ENCODE data around the gene USP28.

USP28 gene

DNA sequence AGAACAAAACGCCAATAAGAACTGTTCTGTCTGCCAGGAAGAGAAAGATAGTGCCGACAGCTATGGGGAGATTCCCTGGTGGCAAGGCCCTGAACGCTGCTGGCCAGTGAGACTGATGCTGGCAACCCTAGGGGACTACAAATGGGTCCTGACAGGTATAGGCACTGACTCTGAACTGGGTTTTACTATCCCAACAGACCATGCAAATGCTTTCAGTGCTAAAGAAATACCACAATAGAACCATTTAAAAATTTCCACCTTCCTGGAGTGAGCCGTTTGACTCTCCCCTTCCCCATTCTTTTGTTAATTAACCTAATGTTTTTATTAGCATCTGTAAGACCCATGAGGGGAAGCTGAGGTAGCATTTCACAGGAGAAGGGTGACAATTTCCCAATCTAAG is 25.7 kb downstream of the USP28 start:
- no peak overlapping the region for H3K9ac ChIP-seq (ENCODE audit: low read depth, low read length, poor library complexity, severe bottlenecking)
- peaks cover 8% of the 10 kb centered on the region for H3K4me1 ChIP-seq (ENCODE audit: insufficient read depth, low read length, poor library complexity, severe bottlenecking)
- H3K4me2 ChIP-seq (ENCODE audit: low read depth, low read length, poor library complexity, severe bottlenecking) = no peak overlapping the region
- peaks cover 68% of the 10 kb centered on the region; the same call in 1 of the 2 replicates for H3K36me3 ChIP-seq (ENCODE audit: insufficient read depth, low read length)
- H3K9me3 ChIP-seq (ENCODE audit: insufficient read depth, low read depth, low read length) = no peaks in the 10 kb centered on the region
- no peaks in the 10 kb centered on the region for H4K20me1 ChIP-seq (ENCODE audit: insufficient read depth, low read length, poor library complexity, severe bottlenecking)
- no peaks in the 10 kb centered on the region for H3F3A ChIP-seq (ENCODE audit: low read depth)
- H2AFZ ChIP-seq (ENCODE audit: low read length) = no peak overlapping the region
- H3K9me2 ChIP-seq (replicated peaks; ENCODE audit: low read depth, low read length) = no peaks in the 10 kb centered on the region
- TF ChIP-seq CTCF (conservative IDR thresholded peaks at IDR 0.05; ENCODE audit: low read length) = no peak
- no peaks in the 10 kb centered on the region for H3K27me3 ChIP-seq (ENCODE audit: insufficient read depth, low read length, poor library complexity, severe bottlenecking)
- H3K79me2 ChIP-seq (ENCODE audit: insufficient read depth, low read length) = no peaks in the 10 kb centered on the region
- no peak overlapping the region for H3K4me3 ChIP-seq (ENCODE audit: low read length, poor library complexity, severe bottlenecking)

GRCh38 chr11:113847580-113847979 is 27.8 kb downstream of the USP28 start:
- Histone ChIP-seq H3K4me1 (ENCODE audit: insufficient read depth, low read length, poor library complexity, severe bottlenecking) (peaks cover 8% of the 10 kb centered on the region), H3K79me2 (ENCODE audit: insufficient read depth, low read length) (no peaks in the 10 kb centered on the region), H3K4me3 (ENCODE audit: low read length, poor library complexity, severe bottlenecking) (no peak overlapping the region), H3K9me3 (ENCODE audit: insufficient read depth, low read depth, low read length) (no peaks in the 10 kb centered on the region), H3K9me2 (replicated peaks; ENCODE audit: low read depth, low read length) (no peaks in the 10 kb centered on the region), H3F3A (ENCODE audit: low read depth) (no peaks in the 10 kb centered on the region), H4K20me1 (ENCODE audit: insufficient read depth, low read length, poor library complexity, severe bottlenecking) (no peaks in the 10 kb centered on the region), H3K4me2 (ENCODE audit: low read depth, low read length, poor library complexity, severe bottlenecking) (no peak overlapping the region), H3K27me3 (ENCODE audit: insufficient read depth, low read length, poor library complexity, severe bottlenecking) (no peaks in the 10 kb centered on the region), H3K36me3 (ENCODE audit: insufficient read depth, low read length) (peaks cover 54% of the 10 kb centered on the region; the same call in 1 of the 2 replicates), H2AFZ (ENCODE audit: low read length) (no peak overlapping the region), H3K9ac (ENCODE audit: low read depth, low read length, poor library complexity, severe bottlenecking) (no peak overlapping the region)
- TF ChIP-seq CTCF (conservative IDR thresholded peaks at IDR 0.05; ENCODE audit: low read length) (no peak), EZH2phosphoT487 (IDR thresholded peaks at IDR 0.05; ENCODE audit: borderline replicate concordance) (no peak)

- no peak overlapping the region for H3K4me2 ChIP-seq (ENCODE audit: low read depth, low read length, poor library complexity, severe bottlenecking)
- no peak overlapping the region for H3K9ac ChIP-seq (ENCODE audit: low read depth, low read length, poor library complexity, severe bottlenecking)
- peaks cover 8% of the 10 kb centered on the region for H3K4me1 ChIP-seq (ENCODE audit: insufficient read depth, low read length, poor library complexity, severe bottlenecking)
- no peaks in the 10 kb centered on the region for H3K9me3 ChIP-seq (ENCODE audit: insufficient read depth, low read depth, low read length)
- peaks cover 49% of the 10 kb centered on the region; the same call in 1 of the 2 replicates for H3K36me3 ChIP-seq (ENCODE audit: insufficient read depth, low read length)
- no peak overlapping the region for H3K4me3 ChIP-seq (ENCODE audit: low read length, poor library complexity, severe bottlenecking)
- H3K9me2 ChIP-seq (replicated peaks; ENCODE audit: low read depth, low read length) = no peaks in the 10 kb centered on the region
- no peaks in the 10 kb centered on the region for H4K20me1 ChIP-seq (ENCODE audit: insufficient read depth, low read length, poor library complexity, severe bottlenecking)
- H3K79me2 ChIP-seq (ENCODE audit: insufficient read depth, low read length) = no peaks in the 10 kb centered on the region
- no peaks in the 10 kb centered on the region for H3K27me3 ChIP-seq (ENCODE audit: insufficient read depth, low read length, poor library complexity, severe bottlenecking)
- no peaks in the 10 kb centered on the region for H3F3A ChIP-seq (ENCODE audit: low read depth)
- TF ChIP-seq CTCF (conservative IDR thresholded peaks at IDR 0.05; ENCODE audit: low read length) (no peak), EZH2phosphoT487 (IDR thresholded peaks at IDR 0.05; ENCODE audit: borderline replicate concordance) (no peak)
- H2AFZ ChIP-seq (ENCODE audit: low read length) = no peak overlapping the region
Observed at GRCh38 chr11:113847111-113847510, 28.3 kb downstream of the USP28 start.

Measured in Loucy (cell line).